HG02852 (cell line): ENCODE measurements around the gene KAZN.
"Not testable (repeated sequence)": the region's sequence is repeated elsewhere in the genome, so short reads cannot be mapped to it uniquely, and the experiment has no call there.

Experiments
- ATAC-seq: cut with Tn5 transposase; IDR thresholded peaks from one replicate; pipeline ENCODE4 v1.9.1; 2021; ENCODE audit warnings: mild to moderate bottlenecking, moderate library complexity; ENCODE audit not compliant: unreplicated experiment

The KAZN gene

GRCh38 chr1:14962407-14962806, 363.9 kb downstream of the KAZN start:
- ATAC-seq: no peak

GRCh38 chr1:14963791-14964710, 365.6 kb downstream of the KAZN start:
- not testable (repeated sequence) for ATAC-seq

GRCh38 chr1:14964711-14965055, 366.2 kb downstream of the KAZN start:
- no peak for ATAC-seq

GRCh38 chr1:14968251-14968851, 369.9 kb downstream of the KAZN start:
- no peak for ATAC-seq

GRCh38 chr1:14969006-14969405, 370.5 kb downstream of the KAZN start:
- ATAC-seq: no peak

GRCh38 chr1:14970115-14970798, 371.8 kb downstream of the KAZN start:
- ATAC-seq: no peak

- ATAC-seq: no peak
Observed at GRCh38 chr1:14970799-14971141, 372.3 kb downstream of the KAZN start.

- ATAC-seq: no peak
Observed at GRCh38 chr1:14971221-14971620, 372.7 kb downstream of the KAZN start.

- ATAC-seq: no peak
Observed at GRCh38 chr1:14972107-14972506, 373.6 kb downstream of the KAZN start.

- ATAC-seq: no peak
Observed at GRCh38 chr1:14973773-14974172, 375.3 kb downstream of the KAZN start.

GRCh38 chr1:14974361-14974760, 375.9 kb downstream of the KAZN start:
- ATAC-seq: no peak

GRCh38 chr1:14975119-14975518, 376.6 kb downstream of the KAZN start:
- ATAC-seq: no peak

- no peak for ATAC-seq
Observed at GRCh38 chr1:14976256-14976655, 377.8 kb downstream of the KAZN start.

- no peak for ATAC-seq
Observed at GRCh38 chr1:14977338-14977931, 378.9 kb downstream of the KAZN start.

- no peak for ATAC-seq
Observed at GRCh38 chr1:14980621-14981218, 382.2 kb downstream of the KAZN start.

- no peak for ATAC-seq
Observed at GRCh38 chr1:14982029-14982428, 383.5 kb downstream of the KAZN start.

GRCh38 chr1:14983277-14983676, 384.8 kb downstream of the KAZN start:
- no peak for ATAC-seq

- no peak for ATAC-seq
Observed at GRCh38 chr1:14986168-14986567, 387.7 kb downstream of the KAZN start.

GRCh38 chr1:14987829-14988603, 389.5 kb downstream of the KAZN start:
- ATAC-seq: no peak

GRCh38 chr1:14988636-14989035, 390.2 kb downstream of the KAZN start:
- no peak for ATAC-seq
